Lung (tissue), 12 donors: ENCODE measurements around the gene PPP1R13B. TPM values are rescaled to one million over a fixed set of nuclear protein-coding genes. Genes with fewer than 3 reads are reported as not detected.

Experiments
- ATAC-seq: fragments of 200-7000 bp; cut with Tn5 transposase; one replicate; pipeline ENCODE4 v1.9.1; 2020; ENCODE audit warnings: moderate number of reproducible peaks; ENCODE audit not compliant: insufficient read depth, low FRiP score
- DNase-seq, 3 donors: peaks; one replicate each; pipeline ENCODE4 v3.0.0-alpha.2; 2013 to 2017
- H3K27ac ChIP-seq, 2 donors: one replicate each; pipeline ENCODE4 v1.5.1; 2013; ENCODE audit warnings: mild to moderate bottlenecking in 2 of 2, moderate library complexity in 2 of 2, control low read depth in 1 of 2, inconsistent platforms in 1 of 2, low read depth in 1 of 2, low read length in 1 of 2
- H3K27me3 ChIP-seq, 3 donors: one replicate each; pipeline ENCODE4 v1.5.1; 2013; ENCODE audit warnings: low read length in 2 of 3; ENCODE audit not compliant: control insufficient read depth in 3 of 3, insufficient read depth in 3 of 3
- H3K36me3 ChIP-seq, 4 donors: one replicate each; pipeline ENCODE4 v1.5.1; 2013; ENCODE audit warnings: low read length in 4 of 4, mild to moderate bottlenecking in 1 of 4, moderate library complexity in 1 of 4; ENCODE audit not compliant: control insufficient read depth in 4 of 4, insufficient read depth in 4 of 4
- H3K4me1 ChIP-seq, 5 donors: one replicate each; pipeline ENCODE4 v1.5.1; 2013; ENCODE audit warnings: low read length in 5 of 5, mild to moderate bottlenecking in 2 of 5, moderate library complexity in 1 of 5; ENCODE audit not compliant: control insufficient read depth in 5 of 5, insufficient read depth in 5 of 5
- H3K4me3 ChIP-seq: one replicate; pipeline ENCODE4 v1.5.1; 2013; ENCODE audit warnings: mild to moderate bottlenecking, control low read depth, moderate library complexity
- H3K9ac ChIP-seq, 2 donors: one replicate each; pipeline ENCODE4 v1.5.1; 2013; ENCODE audit warnings: low read length in 2 of 2, control low read depth in 1 of 2; ENCODE audit not compliant: insufficient read depth in 1 of 2
- H3K9me3 ChIP-seq, 4 donors: one replicate each; pipeline ENCODE4 v1.5.1; 2013; ENCODE audit warnings: low read length in 3 of 4, mild to moderate bottlenecking in 1 of 4, moderate library complexity in 1 of 4; ENCODE audit not compliant: control insufficient read depth in 4 of 4, insufficient read depth in 3 of 4
- WGBS, 2 donors: extraction: QIAGEN DNeasy Blood & Tissue Kit; methylation state at CpG; one replicate each; pipeline ENCODE4 v1.1.7; 2013; 5-methylcytosine and 5-hydroxymethylcytosine counted together
- polyA plus RNA-seq, 2 donors: library from polyadenylated mRNA; stranded (reverse); fragments of 200-250 nt; gene quantifications; one replicate each; pipeline ENCODE4 v1.2.1, GENCODE V29; 2013
- total RNA-seq, 2 donors: library from RNA; depleted of rRNA in 1 of 2; stranded (reverse); fragments of >200 nt in 1 of 2; gene quantifications; one replicate each; pipeline ENCODE4 v1.2.1, GENCODE V29; 2014 to 2021
- TF ChIP-seq, protein P1 (sequence below): IDR thresholded peaks from 2 replicates; pipeline ENCODE4 v1.5.1; 2012; ENCODE audit warnings: mild to moderate bottlenecking; ENCODE audit errors: control extremely low read depth, extremely low read depth
- donor health status: control.
- donor health status: control.
- donor health status: Bipolar disorder and iron deficiency.
- donor health status: healthy.
- donor health status: DM: yes; HTN: yes; CAD: no.

Gene PPP1R13B
- total and polyA plus RNA-seq, 4 donors: 12.0 to 66.6 (median 38.4) TPM

DNA sequence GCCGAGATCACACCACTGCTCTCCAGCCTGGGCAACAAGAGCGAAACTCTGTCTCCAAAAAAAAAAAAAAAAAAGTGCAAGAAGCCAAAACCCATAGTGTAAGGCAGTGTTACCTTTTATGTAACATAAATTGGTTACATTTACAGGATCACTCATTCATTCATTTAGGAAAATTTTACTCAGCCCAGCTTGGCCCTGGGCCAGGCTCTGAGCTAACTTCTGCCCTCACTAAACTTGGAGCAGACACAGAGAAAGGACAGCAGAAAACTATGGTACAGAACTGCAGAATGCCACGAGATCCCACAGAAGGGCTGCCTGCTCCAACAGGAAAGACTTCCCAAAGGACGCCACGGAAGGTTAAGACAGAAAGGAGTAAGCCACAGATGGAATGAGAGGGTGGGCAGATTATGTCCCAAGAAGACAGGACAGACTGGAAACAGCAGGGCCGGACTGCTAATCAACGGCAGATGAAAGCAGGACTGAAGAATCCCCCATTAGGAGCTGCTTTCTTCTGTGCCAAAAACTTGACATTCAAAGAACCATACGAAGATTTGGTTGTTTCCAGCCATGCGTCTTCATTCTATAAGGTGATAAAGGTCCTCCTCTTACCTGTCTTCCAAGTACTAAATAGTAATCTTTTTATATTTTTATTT is 18.9 kb downstream of the PPP1R13B start:
- H3K4me3 ChIP-seq: no peak overlapping the region
- H3K27ac ChIP-seq: peak overlapping the region; percentile 21 to 42
- H3K9ac ChIP-seq: no peak overlapping the region
- H3K4me1 ChIP-seq: peaks cover 2 to 22% (median 6%) of the 10 kb centered on the region in 5 donors
- ATAC-seq (no peak), DNase-seq (peak; percentile 36 to 66 (median 57))
- no peaks in the 10 kb centered on the region for H3K27me3 ChIP-seq
- TF ChIP-seq, protein P1, sequence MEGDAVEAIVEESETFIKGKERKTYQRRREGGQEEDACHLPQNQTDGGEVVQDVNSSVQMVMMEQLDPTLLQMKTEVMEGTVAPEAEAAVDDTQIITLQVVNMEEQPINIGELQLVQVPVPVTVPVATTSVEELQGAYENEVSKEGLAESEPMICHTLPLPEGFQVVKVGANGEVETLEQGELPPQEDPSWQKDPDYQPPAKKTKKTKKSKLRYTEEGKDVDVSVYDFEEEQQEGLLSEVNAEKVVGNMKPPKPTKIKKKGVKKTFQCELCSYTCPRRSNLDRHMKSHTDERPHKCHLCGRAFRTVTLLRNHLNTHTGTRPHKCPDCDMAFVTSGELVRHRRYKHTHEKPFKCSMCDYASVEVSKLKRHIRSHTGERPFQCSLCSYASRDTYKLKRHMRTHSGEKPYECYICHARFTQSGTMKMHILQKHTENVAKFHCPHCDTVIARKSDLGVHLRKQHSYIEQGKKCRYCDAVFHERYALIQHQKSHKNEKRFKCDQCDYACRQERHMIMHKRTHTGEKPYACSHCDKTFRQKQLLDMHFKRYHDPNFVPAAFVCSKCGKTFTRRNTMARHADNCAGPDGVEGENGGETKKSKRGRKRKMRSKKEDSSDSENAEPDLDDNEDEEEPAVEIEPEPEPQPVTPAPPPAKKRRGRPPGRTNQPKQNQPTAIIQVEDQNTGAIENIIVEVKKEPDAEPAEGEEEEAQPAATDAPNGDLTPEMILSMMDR: no peak
- 57 to 72% methylated on average over 9 of the region's 9 CpGs for WGBS, 2 donors
- no peaks in the 10 kb centered on the region for H3K9me3 ChIP-seq
- no peaks in the 10 kb centered on the region for H3K36me3 ChIP-seq

DNA sequence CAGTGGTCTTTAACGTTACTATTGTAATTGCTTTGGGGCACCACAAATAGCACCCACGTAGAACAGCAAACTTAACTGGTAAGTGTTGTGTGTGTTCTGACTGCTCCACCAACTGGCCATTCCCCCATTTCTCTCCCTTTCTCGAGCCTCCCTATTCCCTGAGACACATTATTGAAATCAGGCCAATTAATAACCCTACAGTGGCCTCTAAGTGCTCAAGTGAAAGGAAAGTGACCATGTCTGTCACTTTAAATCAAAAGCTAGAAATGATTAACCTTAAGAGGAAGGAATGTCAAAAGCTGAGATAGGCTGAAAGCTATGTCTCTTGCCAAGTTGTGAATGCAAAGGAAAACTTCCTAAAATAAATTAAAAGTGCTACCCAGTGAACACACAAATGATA is 22.3 kb downstream of the PPP1R13B start:
- DNase-seq (peak; percentile 16 to 67 (median 59)), ATAC-seq (peak; percentile 42)
- peak overlapping the region in 1 of 2 donors; percentile 42 for H3K27ac ChIP-seq
- H3K4me1 ChIP-seq: peaks cover 2 to 13% (median 10%) of the 10 kb centered on the region in 5 donors
- no peak overlapping the region for H3K9ac ChIP-seq
- TF ChIP-seq, protein P1: no peak
- H3K27me3 ChIP-seq: no peaks in the 10 kb centered on the region
- 38 to 66% methylated on average over 3 of the region's 3 CpGs for WGBS, 2 donors
- no peaks in the 10 kb centered on the region for H3K36me3 ChIP-seq
- no peak overlapping the region for H3K4me3 ChIP-seq
- no peaks in the 10 kb centered on the region for H3K9me3 ChIP-seq

DNA sequence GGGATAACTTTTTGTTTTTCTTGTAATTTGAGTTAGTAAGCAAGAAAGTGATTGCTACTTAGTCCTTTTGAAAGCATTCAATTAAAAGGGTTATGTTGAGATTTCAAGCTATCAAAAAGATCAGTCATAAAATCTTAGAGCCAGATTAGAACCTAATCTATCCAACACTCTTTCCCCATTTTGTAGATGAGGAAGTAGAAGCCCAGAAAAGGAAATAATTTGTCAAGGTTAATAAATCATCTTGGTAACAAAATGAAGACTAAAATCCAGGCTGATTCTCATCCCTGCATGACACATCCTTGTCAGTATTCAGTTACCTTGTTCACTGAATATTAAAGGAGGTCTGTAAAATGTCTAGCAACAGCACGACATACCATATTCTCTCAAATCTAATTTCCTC is 26.5 kb downstream of the PPP1R13B start:
- no peak for DNase-seq
- no peak for ATAC-seq
- no peaks in the 10 kb centered on the region for H3K36me3 ChIP-seq
- peak overlapping the region in 1 of 2 donors; percentile 21 for H3K27ac ChIP-seq
- H3K9me3 ChIP-seq: no peaks in the 10 kb centered on the region
- H3K9ac ChIP-seq: no peak overlapping the region
- TF ChIP-seq, protein P1: no peak
- H3K4me1 ChIP-seq: peaks cover 2 to 26% (median 9%) of the 10 kb centered on the region in 5 donors
- WGBS, 2 donors: 7 to 41% methylated on average over 1 of the region's 1 CpG
- no peaks in the 10 kb centered on the region for H3K27me3 ChIP-seq
- no peak overlapping the region for H3K4me3 ChIP-seq
